Aorta (tissue), 5 donors: ENCODE data around the gene CTNNBL1. TPM values are rescaled to one million over a fixed set of nuclear protein-coding genes. Genes with fewer than 3 reads are reported as not detected.

Experiments
- ATAC-seq: fragments of 200-7000 bp; cut with Tn5 transposase; one replicate; pipeline ENCODE4 v1.9.1; 2022; ENCODE audit warnings: moderate library complexity; ENCODE audit not compliant: low FRiP score
- DNase-seq, 2 donors: peaks; one replicate each; pipeline ENCODE4 v3.0.0-alpha.2; 2020
- H3K27ac ChIP-seq, 2 donors: one replicate each; pipeline ENCODE4 v1.5.1; 2013; ENCODE audit warnings: low read length in 2 of 2, mild to moderate bottlenecking in 2 of 2, moderate library complexity in 2 of 2, control low read depth in 1 of 2, inconsistent platforms in 1 of 2, low read depth in 1 of 2
- H3K27me3 ChIP-seq, 2 donors: one replicate each; pipeline ENCODE4 v1.6.1; 2013; ENCODE audit warnings: control low read depth in 1 of 2, low read length in 1 of 2, mild to moderate bottlenecking in 1 of 2, moderate library complexity in 1 of 2; ENCODE audit not compliant: insufficient read depth in 2 of 2, control insufficient read depth in 1 of 2
- H3K36me3 ChIP-seq, 2 donors: one replicate each; pipeline ENCODE4 v1.6.1; 2013; ENCODE audit warnings: control low read depth in 1 of 2, low read length in 1 of 2, mild to moderate bottlenecking in 1 of 2; ENCODE audit not compliant: insufficient read depth in 2 of 2, control insufficient read depth in 1 of 2
- H3K4me1 ChIP-seq, 2 donors: one replicate each; pipeline ENCODE4 v1.6.1; 2013; ENCODE audit warnings: low read length in 2 of 2, control low read depth in 1 of 2, mild to moderate bottlenecking in 1 of 2, moderate library complexity in 1 of 2; ENCODE audit not compliant: insufficient read depth in 2 of 2, control insufficient read depth in 1 of 2
- H3K4me3 ChIP-seq, 2 donors: one replicate each; pipeline ENCODE4 v1.5.1; 2013; ENCODE audit warnings: low read length in 2 of 2, control low read depth in 1 of 2, mild to moderate bottlenecking in 1 of 2
- H3K9me3 ChIP-seq: one replicate; pipeline ENCODE4 v1.6.1; 2013; ENCODE audit warnings: mild to moderate bottlenecking, low read length; ENCODE audit not compliant: control insufficient read depth
- WGBS, 2 donors: extraction: QIAGEN DNeasy Blood & Tissue Kit; methylation state at CpG; one replicate each; pipeline ENCODE4 v1.1.7; 2013; 5-methylcytosine and 5-hydroxymethylcytosine counted together
- intact Hi-C, 2 donors: fragments of 100-400 bp; cut with DNase I; formaldehyde crosslinking; loops; one replicate each; pipeline versions ENCODE4 v1.14.2 to v1.15.0; 2022
- polyA plus RNA-seq, 2 donors: library from polyadenylated mRNA; stranded (reverse); fragments of 200-250 nt; gene quantifications; one replicate each; pipeline ENCODE4 v1.2.3, GENCODE V29; 2013
- total RNA-seq, 2 donors: library from RNA; stranded (reverse); fragmentation: NEBNext Ultra II Directional; extraction: Animal tissue kit (Norgen Biotek cat#: 25700); gene quantifications; one replicate each; pipeline ENCODE4 v1.2.1, GENCODE V29; 2021
- donor health status: healthy with polysubstance abuse.
- donor health status: Bipolar disorder and iron deficiency.
- donor health status: DM: no; HTN: no; CAD: no.
- donor health status: DM: no; HTN: no; CAD: no.
- donor health status: DM: yes; HTN: yes; CAD: no.

CTNNBL1 gene
- total and polyA plus RNA-seq, 4 donors = 42.9 to 71.2 (median 54.4) TPM

GRCh38 chr20:37920270-37920669 lies 226.4 kb downstream of the CTNNBL1 start:
- Histone ChIP-seq H3K9me3 (no peaks in the 10 kb centered on the region), H3K27ac (no peak overlapping the region), H3K27me3 (peaks cover 0 to 2% of the 10 kb centered on the region in 2 donors), H3K4me3 (no peak overlapping the region), H3K4me1 (no peaks in the 10 kb centered on the region), H3K36me3 (no peaks in the 10 kb centered on the region)
- ATAC-seq (no peak), DNase-seq (no peak)
- 47 to 48% methylated on average over 6 of the region's 6 CpGs for WGBS, 2 donors
- intact Hi-C loops = no loop called here

GRCh38 chr20:37920679-37921322 lies 227.0 kb downstream of the CTNNBL1 start:
- no peaks in the 10 kb centered on the region for H3K36me3 ChIP-seq
- ATAC-seq = no peak
- H3K4me3 ChIP-seq = no peak overlapping the region
- no peak overlapping the region for H3K27ac ChIP-seq
- intact Hi-C loops = no loop called here
- no peak for DNase-seq
- H3K4me1 ChIP-seq = no peaks in the 10 kb centered on the region
- peaks cover 0 to 2% of the 10 kb centered on the region in 2 donors for H3K27me3 ChIP-seq
- no peaks in the 10 kb centered on the region for H3K9me3 ChIP-seq
- 76 to 79% methylated on average over 1 of the region's 1 CpG for WGBS, 2 donors

- no peak for DNase-seq
- H3K4me1 ChIP-seq = no peaks in the 10 kb centered on the region
- H3K27ac ChIP-seq = no peak overlapping the region
- H3K36me3 ChIP-seq = no peaks in the 10 kb centered on the region
- H3K27me3 ChIP-seq = peaks cover 0 to 2% of the 10 kb centered on the region in 2 donors
- H3K4me3 ChIP-seq = no peak overlapping the region
- intact Hi-C loops = no loop called here
- no peak for ATAC-seq
- 89 to 93% methylated on average over 6 of the region's 6 CpGs for WGBS, 2 donors
- no peaks in the 10 kb centered on the region for H3K9me3 ChIP-seq
These were observed 227.6 kb downstream of the CTNNBL1 start for GRCh38 chr20:37921341-37921929.

Other genes with a start within 250 kb of the CTNNBL1 start
- 1 to 10 TPM in 1 of 2 donors, not detected in 1; 2.6 TPM for gene NNAT, start 172.8 kb upstream of the CTNNBL1 start, total RNA-seq
- gene NNAT, start 172.8 kb upstream of the CTNNBL1 start, polyA plus RNA-seq = under 1 TPM in 1 of 2 donors, not detected in 1; 0.38 TPM
- 10 to 100 TPM; 46.9 to 68.7 TPM for gene BLCAP, start 166.2 kb upstream of the CTNNBL1 start, total RNA-seq
- 10 to 100 TPM; 35.2 to 36.4 TPM for gene BLCAP, start 166.2 kb upstream of the CTNNBL1 start, polyA plus RNA-seq
- gene VSTM2L, start 209.1 kb downstream of the CTNNBL1 start, total RNA-seq = 1 to 10 TPM in 1 of 2 donors, under 1 TPM in 1; 0.78 to 3.1 TPM
- not detected for gene VSTM2L, start 209.1 kb downstream of the CTNNBL1 start, polyA plus RNA-seq